ENCODE measurements around the gene SWAP70. TPM values are rescaled to one million over a fixed set of nuclear protein-coding genes. Genes with fewer than 3 reads are reported as not detected.
A peak's percentile ranks its signal among the peaks of the same experiment; 100 is the strongest.

Gene SWAP70
- total RNA-seq, 3 donors from 2014 or later (not counting 1 experiment from before 2014, with no cell fraction given) = 11.8 to 14.0 (median 11.9) TPM

DNA sequence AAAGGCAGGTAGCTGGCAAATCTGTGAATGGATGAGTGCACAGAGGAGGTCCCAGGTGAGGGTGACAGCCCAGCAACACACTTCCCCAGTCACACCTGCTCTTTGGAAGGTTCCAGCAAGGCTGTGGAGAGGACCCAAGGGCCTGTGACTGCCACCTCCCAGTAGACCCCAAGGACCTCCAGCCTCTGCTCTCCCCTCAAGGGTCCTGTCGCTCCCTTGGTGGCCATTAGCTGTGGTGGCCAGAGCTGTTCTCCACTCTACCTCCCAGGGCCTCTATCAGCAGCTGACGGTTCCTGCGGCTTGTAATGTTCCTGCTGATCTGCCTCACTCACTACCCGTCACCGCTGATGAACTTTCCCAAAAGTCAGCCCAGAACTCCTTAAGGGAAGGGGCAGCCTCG lies 93.0 kb downstream of the SWAP70 start:
- Mint-ChIP-seq H3K4me3 (no peak overlapping the region), H3K36me3 (no peaks in the 10 kb centered on the region), H3K27ac (peak overlapping the region; percentile 83 to 84), H3K4me1 (peaks cover 16 to 30% of the 10 kb centered on the region in 2 donors), H3K9me3 (no peaks in the 10 kb centered on the region), H3K27me3 (ENCODE audit: low read depth in 2 of 2) (no peaks in the 10 kb centered on the region)
- H3K36me3 ChIP-seq (ENCODE audit: control insufficient read depth, insufficient read depth, low read length) = no peaks in the 10 kb centered on the region
- no peak overlapping the region for H3K27ac ChIP-seq (ENCODE audit: low read length)
- intact Hi-C loops (cut with micrococcal nuclease) = loop anchor here (5.0 kb wide), 1 partner anchor 755 kb away; the partner anchor contains the start of gene NRIP3
- no peaks in the 10 kb centered on the region for H3K9me3 ChIP-seq (ENCODE audit: control insufficient read depth, insufficient read depth, low read length)
- H3K4me1 ChIP-seq (ENCODE audit: control insufficient read depth, insufficient read depth, low read length) = peaks cover 40% of the 10 kb centered on the region
- ATAC-seq (no peak), DNase-seq (no peak)
- H3K27me3 ChIP-seq (ENCODE audit: control insufficient read depth, insufficient read depth, low read length) = no peaks in the 10 kb centered on the region
- TF ChIP-seq, protein P1, sequence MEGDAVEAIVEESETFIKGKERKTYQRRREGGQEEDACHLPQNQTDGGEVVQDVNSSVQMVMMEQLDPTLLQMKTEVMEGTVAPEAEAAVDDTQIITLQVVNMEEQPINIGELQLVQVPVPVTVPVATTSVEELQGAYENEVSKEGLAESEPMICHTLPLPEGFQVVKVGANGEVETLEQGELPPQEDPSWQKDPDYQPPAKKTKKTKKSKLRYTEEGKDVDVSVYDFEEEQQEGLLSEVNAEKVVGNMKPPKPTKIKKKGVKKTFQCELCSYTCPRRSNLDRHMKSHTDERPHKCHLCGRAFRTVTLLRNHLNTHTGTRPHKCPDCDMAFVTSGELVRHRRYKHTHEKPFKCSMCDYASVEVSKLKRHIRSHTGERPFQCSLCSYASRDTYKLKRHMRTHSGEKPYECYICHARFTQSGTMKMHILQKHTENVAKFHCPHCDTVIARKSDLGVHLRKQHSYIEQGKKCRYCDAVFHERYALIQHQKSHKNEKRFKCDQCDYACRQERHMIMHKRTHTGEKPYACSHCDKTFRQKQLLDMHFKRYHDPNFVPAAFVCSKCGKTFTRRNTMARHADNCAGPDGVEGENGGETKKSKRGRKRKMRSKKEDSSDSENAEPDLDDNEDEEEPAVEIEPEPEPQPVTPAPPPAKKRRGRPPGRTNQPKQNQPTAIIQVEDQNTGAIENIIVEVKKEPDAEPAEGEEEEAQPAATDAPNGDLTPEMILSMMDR (IDR thresholded peaks at IDR 0.05) = no peak
- no peak overlapping the region for H3K4me3 ChIP-seq (ENCODE audit: low read length)
- WGBS (ENCODE audit: insufficient coverage) = 99% methylated on average over 6 of the region's 6 CpGs

DNA sequence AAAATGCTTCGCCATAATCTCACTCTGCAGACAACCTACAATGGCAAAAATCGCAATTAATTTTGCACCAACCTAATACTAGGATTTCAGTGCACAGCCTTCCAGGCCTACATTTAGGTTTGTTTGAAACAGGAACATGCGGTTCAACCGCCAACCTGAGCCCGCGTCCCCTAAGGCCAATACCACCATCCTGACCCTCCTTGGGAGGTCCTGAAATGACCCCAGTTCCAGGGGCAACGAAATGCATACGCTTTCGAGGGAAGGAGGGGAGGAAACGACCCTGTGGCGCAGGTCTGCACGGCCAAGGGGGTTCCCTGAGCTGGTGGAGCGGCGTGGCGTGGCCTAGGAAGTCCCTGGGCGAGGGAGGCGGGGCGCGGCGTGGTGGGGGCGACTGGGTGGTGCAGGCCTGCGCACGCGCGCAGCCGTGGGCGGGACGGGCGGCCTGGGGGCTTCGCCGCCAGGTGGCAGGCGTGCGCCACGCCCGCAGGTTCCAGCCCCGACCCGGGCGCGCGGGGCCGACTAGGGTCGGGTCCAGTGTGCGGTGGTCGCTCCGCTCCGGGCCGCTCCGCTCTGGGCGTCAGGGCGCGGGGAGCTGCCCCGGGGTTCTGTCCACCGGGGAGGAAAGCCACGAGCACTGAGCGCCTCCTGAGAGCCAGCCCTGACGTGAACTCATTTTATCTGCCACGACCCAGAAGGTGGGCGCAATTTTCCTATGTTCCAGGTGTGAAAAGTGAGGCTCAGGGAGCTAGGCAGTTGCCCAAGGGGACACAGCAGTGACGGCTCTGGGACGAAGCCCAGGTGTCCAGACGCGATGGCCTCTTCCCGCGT lies 94.1 kb downstream of the SWAP70 start:
- Histone ChIP-seq H3K27ac (ENCODE audit: low read length) (peak overlapping the region; percentile 58), H3K36me3 (ENCODE audit: control insufficient read depth, insufficient read depth, low read length) (no peaks in the 10 kb centered on the region), H3K9me3 (ENCODE audit: control insufficient read depth, insufficient read depth, low read length) (no peaks in the 10 kb centered on the region), H3K27me3 (ENCODE audit: control insufficient read depth, insufficient read depth, low read length) (no peaks in the 10 kb centered on the region), H3K4me3 (ENCODE audit: low read length) (peak overlapping the region; percentile 71), H3K4me1 (ENCODE audit: control insufficient read depth, insufficient read depth, low read length) (peaks cover 40% of the 10 kb centered on the region)
- Mint-ChIP-seq H3K27ac (peak overlapping the region; percentile 83 to 84), H3K4me1 (peaks cover 16 to 30% of the 10 kb centered on the region in 2 donors), H3K4me3 (peak overlapping the region; percentile 87), H3K27me3 (ENCODE audit: low read depth in 2 of 2) (no peaks in the 10 kb centered on the region), H3K9me3 (no peaks in the 10 kb centered on the region), H3K36me3 (no peaks in the 10 kb centered on the region)
- 2% methylated on average over 64 of the region's 64 CpGs for WGBS (ENCODE audit: insufficient coverage)
- intact Hi-C loops (cut with micrococcal nuclease) = loop anchor here (1.0 to 5.0 kb wide), 3 partner anchors 549 to 756 kb away; partner anchors contain the start of gene NRIP3
- TF ChIP-seq, protein P1 (IDR thresholded peaks at IDR 0.05) = peak; percentile 91
- peak; percentile 87 to 96 (median 94) for ATAC-seq
- DNase-seq = peak; percentile 92 to 97

DNA sequence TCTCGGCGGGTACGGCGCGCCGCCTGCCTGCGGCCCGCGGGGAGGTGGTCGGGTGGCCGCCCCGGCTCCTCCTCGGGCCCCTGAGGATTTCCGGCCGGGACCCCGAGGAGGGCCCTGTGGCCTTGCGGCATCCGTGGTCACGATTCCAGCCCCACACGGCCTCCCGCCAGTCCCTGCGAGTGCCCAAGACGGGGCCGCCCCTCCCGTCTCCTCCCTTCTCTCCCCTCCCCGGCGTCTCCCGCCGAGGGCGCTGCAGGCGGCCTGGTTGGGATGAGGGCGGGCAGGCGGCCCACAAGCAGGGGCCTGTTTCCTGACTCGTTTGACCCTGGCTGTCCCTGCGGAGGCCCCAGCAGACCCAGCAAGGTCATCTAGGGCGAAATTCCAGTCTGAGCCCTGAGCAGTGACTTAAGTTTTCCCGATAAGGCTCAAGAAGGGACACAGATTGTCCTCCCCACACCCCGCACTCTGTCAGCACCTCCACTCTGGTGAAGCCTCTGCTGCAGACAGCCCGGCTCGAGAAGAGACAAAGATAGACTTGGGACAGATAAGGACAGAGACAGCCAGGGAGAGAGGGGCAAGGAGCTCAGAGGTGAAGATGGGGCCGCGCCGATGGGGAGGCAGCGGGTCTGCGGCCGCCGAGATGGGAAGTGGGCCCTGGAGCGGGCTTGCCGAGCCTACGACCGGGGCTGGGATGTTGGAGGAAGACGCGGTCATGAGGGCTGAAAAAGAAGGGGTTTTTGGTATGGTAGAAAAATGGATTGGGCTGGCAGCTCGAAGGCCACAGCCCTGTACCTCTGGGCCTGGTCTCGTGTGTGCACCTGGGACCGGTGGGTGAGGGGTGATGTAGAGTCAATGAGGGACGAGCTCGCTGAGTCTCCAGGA lies 95.0 kb downstream of the SWAP70 start:
- intact Hi-C loops (cut with micrococcal nuclease) = loop anchor here (1.0 to 5.0 kb wide), 3 partner anchors 548 to 757 kb away; partner anchors contain the start of gene NRIP3
- no peak overlapping the region for H3K27ac ChIP-seq (ENCODE audit: low read length)
- H3K9me3 ChIP-seq (ENCODE audit: control insufficient read depth, insufficient read depth, low read length) = no peaks in the 10 kb centered on the region
- Mint-ChIP-seq H3K9me3 (no peaks in the 10 kb centered on the region), H3K4me1 (peaks cover 16 to 30% of the 10 kb centered on the region in 2 donors), H3K36me3 (no peaks in the 10 kb centered on the region), H3K27ac (peak overlapping the region; percentile 53 to 80), H3K27me3 (ENCODE audit: low read depth in 2 of 2) (no peaks in the 10 kb centered on the region), H3K4me3 (peak overlapping the region; percentile 88)
- peak; percentile 37 to 66 for DNase-seq
- H3K36me3 ChIP-seq (ENCODE audit: control insufficient read depth, insufficient read depth, low read length) = no peaks in the 10 kb centered on the region
- H3K4me1 ChIP-seq (ENCODE audit: control insufficient read depth, insufficient read depth, low read length) = peaks cover 40% of the 10 kb centered on the region
- peak; percentile 6 to 30 (median 13) for ATAC-seq
- WGBS (ENCODE audit: insufficient coverage) = 22% methylated on average over 58 of the region's 58 CpGs
- TF ChIP-seq, protein P1 (IDR thresholded peaks at IDR 0.05) = no peak
- H3K4me3 ChIP-seq (ENCODE audit: low read length) = peak overlapping the region; percentile 71
- no peaks in the 10 kb centered on the region for H3K27me3 ChIP-seq (ENCODE audit: control insufficient read depth, insufficient read depth, low read length)

Measured in natural killer cell (primary cell).